Liver (tissue), 3 donors: Measurements from ENCODE around the gene ACACB.

ENCODE experiments used
- CTCF ChIP-seq: fragments of 150-350 bp; IDR thresholded peaks from 2 replicates; pipeline ENCODE4 v1.5.1; 2017; ENCODE audit warnings: improper control_type of control experiment, low read depth, low read length; ENCODE audit not compliant: missing input control
- RAD21 ChIP-seq, 2 donors: IDR thresholded peaks; 2 replicates each; pipeline ENCODE4 v1.6.1; 2016; ENCODE audit warnings: antibody characterized with exemption in 2 of 2, mild to moderate bottlenecking in 2 of 2
- donor health status: healthy.
- donor health status: healthy.

- TF ChIP-seq RAD21 (IDR thresholded peaks at IDR 0.05): no peak
- TF ChIP-seq CTCF: no peak
Measured at GRCh38 chr12:109302358-109302757, 186.0 kb downstream of the ACACB start.
